Kidney epithelial cell (primary cell): Measurements from ENCODE around the gene EIF4A3. TPM values are rescaled to one million over a fixed set of nuclear protein-coding genes. Genes with fewer than 3 reads are reported as not detected.

ENCODE experiments used
- DNase-seq: peaks from one replicate; pipeline ENCODE4 v3.0.0-alpha.2; 2010; ENCODE audit warnings: low read depth
- H3K27me3 ChIP-seq: 2 replicates; pipeline ENCODE4 v1.6.0; 2011; ENCODE audit warnings: low read length; ENCODE audit not compliant: control insufficient read depth, insufficient read depth
- H3K36me3 ChIP-seq: 2 replicates; pipeline ENCODE4 v1.5.1; 2011; ENCODE audit warnings: low read length; ENCODE audit not compliant: control insufficient read depth, insufficient read depth
- H3K4me3 ChIP-seq: 2 replicates; pipeline ENCODE4 v1.5.1; 2011; ENCODE audit warnings: low read depth, mild to moderate bottlenecking, control low read depth, low read length
- CTCF ChIP-seq: IDR thresholded peaks from 2 replicates; pipeline ENCODE4 v1.5.1; 2011; ENCODE audit warnings: mild to moderate bottlenecking, moderate library complexity, low read length, control low read depth, inconsistent platforms; ENCODE audit not compliant: insufficient read depth, poor library complexity, severe bottlenecking
- total RNA-seq: library from RNA; depleted of rRNA; stranded (reverse); fragments of >200 nt; gene quantifications from 2 replicates; pipeline ENCODE4 v1.2.3, GENCODE V29; 2015

EIF4A3 gene
- total RNA-seq, 1 donor from 2014 or later = 74.1 TPM

- H3K4me3 ChIP-seq = no peak overlapping the region
- no peaks in the 10 kb centered on the region for H3K27me3 ChIP-seq
- peaks cover 6% of the 10 kb centered on the region for H3K36me3 ChIP-seq
- TF ChIP-seq CTCF = no peak
- no peak for DNase-seq
These were observed 8.0 kb downstream of the EIF4A3 start for GRCh38 chr17:80138856-80139426.

- no peak for TF ChIP-seq CTCF
- Histone ChIP-seq H3K27me3 (no peaks in the 10 kb centered on the region), H3K4me3 (no peak overlapping the region), H3K36me3 (peaks cover 6% of the 10 kb centered on the region)
- no peak for DNase-seq
These were observed 9.8 kb downstream of the EIF4A3 start for GRCh38 chr17:80137131-80137530.

- Histone ChIP-seq H3K4me3 (no peak overlapping the region), H3K36me3 (peaks cover 1% of the 10 kb centered on the region), H3K27me3 (no peaks in the 10 kb centered on the region)
- DNase-seq = no peak
- TF ChIP-seq CTCF = no peak
These were observed 13.3 kb downstream of the EIF4A3 start for GRCh38 chr17:80133626-80133970.

- no peaks in the 10 kb centered on the region for H3K27me3 ChIP-seq
- no peak for TF ChIP-seq CTCF
- H3K4me3 ChIP-seq = no peak overlapping the region
- peaks cover 1% of the 10 kb centered on the region for H3K36me3 ChIP-seq
- no peak for DNase-seq
These were observed 13.9 kb downstream of the EIF4A3 start for GRCh38 chr17:80132906-80133625.

GRCh38 chr17:80130992-80131391, 15.9 kb downstream of the EIF4A3 start:
- TF ChIP-seq CTCF = no peak
- Histone ChIP-seq H3K36me3 (no peaks in the 10 kb centered on the region), H3K27me3 (no peaks in the 10 kb centered on the region), H3K4me3 (no peak overlapping the region)
- DNase-seq = no peak
